ENCODE measurements around the gene SHKBP1.
"Not testable (repeated sequence)": the region's sequence is repeated elsewhere in the genome, so short reads cannot be mapped to it uniquely, and the experiment has no call there.

GRCh38 chr19:40547190-40547589 lies 29.5 kb upstream of the SHKBP1 start:
- TF ChIP-seq CTCF (conservative IDR thresholded peaks at IDR 0.05; ENCODE audit: low read length); EZH2phosphoT487 (IDR thresholded peaks at IDR 0.05; ENCODE audit: borderline replicate concordance): not testable (repeated sequence)
